ENCODE data around the gene TRPM2. TPM values are rescaled to one million over a fixed set of nuclear protein-coding genes. Genes with fewer than 3 reads are reported as not detected.

The TRPM2 gene
- total RNA-seq, 1 donor from 2014 or later: 1.9 TPM

DNA sequence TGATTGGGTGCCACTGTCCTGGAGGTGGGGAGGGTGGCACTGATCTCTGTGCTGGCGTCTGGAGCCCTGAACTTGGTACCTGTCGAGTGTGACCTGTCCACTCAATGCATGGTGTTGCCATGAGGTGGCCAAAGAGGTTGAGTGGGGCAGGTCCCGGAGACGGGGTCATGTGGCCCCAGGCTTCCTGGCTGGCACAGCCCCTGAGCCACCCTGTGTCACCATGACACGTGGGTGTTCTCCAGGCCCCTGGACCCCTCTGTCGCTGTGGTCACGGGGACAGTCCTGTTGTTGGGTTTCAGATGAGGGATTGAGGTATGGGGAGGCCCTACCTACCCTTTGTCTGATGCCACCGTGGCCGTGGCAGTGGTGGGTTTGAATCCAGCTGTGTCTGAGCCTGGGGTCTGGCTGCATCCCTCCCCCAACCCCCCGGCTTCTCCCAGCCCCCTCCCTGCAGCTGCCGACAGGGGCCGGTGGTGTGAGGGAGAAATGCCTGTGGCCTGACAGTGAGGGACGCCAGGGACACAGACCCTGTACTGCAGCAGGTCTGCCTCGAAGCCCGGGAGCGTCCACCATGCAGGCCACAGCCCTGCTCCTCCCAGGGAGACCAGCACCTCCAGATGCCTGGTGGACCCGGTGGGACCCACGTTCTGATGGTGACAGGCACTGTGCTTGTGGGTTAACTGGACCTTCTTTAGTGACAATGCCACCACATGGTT, 12.0 kb downstream of the TRPM2 start:
- intact Hi-C loops (cut with DNase I): no loop called here
- ATAC-seq (ENCODE audit: poor library complexity) (no peak), DNase-seq (peak; percentile 20)

DNA sequence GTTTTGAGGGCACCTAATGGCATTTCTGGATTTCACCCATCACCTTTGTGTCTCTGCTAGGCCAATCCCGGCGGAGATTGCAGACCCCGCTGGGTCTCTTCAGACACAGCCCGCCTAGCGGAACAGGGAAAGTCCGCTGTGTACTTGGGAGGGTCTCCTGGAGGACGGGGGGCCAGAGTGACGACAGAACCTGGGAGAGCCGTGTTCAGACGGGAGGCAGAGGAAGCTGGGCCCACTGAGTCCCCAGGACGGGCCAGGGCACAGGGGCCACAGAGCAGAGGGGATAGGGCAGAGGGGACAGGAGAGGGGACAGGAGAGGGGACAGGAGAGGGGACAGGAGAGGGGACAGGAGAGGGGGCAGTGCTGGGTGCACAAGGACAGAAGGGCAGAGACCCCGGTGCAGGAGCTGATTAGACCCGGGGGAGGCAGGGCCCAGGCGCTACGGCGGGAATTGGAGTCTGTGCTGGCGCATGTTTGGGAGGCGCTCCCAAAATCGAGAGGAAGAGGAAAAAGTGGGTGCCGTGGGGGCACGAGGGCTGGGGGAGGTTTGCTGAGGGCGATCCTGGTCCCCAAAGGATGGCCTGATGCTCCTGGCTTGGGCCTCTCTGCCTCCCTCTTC, 12.7 kb downstream of the TRPM2 start:
- intact Hi-C loops (cut with DNase I): no loop called here
- ATAC-seq (ENCODE audit: poor library complexity) (no peak), DNase-seq (peak; percentile 19)

GRCh38 chr21:44366586-44367211, 13.3 kb downstream of the TRPM2 start:
- peak; percentile 33 for DNase-seq
- intact Hi-C loops (cut with DNase I): no loop called here

DNA sequence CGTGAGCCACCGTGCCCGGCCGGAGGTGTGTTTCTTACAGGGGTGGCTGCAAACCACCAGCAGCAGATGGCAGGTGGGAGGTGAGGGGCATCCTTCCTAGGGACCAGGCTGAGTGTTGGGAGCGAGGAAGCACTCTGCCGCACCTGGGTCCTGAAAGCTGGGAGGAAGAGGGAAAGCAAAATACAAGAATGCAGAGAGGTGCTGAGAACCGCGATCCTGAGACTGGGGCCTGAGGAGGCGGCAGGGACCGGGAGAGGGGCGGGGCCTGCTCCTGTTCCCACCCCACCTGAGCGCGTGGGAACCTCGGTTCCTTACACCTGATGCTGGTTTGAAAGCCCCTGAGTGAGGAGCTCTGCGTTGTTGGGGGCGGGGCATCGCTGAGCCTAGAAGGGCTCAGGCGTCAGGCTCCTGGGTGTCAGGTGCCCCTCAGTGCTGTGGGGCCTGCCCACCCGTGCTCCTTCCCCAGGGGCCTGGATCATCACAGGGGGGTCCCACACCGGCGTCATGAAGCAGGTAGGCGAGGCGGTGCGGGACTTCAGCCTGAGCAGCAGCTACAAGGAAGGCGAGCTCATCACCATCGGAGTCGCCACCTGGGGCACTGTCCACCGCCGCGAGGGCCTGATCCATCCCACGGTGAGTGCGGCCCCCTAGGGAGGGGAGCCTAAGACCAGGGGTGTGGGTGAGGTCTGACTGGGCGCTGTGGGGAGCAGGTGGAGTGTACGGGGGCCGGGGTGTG, 15.5 kb downstream of the TRPM2 start:
- ATAC-seq (ENCODE audit: poor library complexity) (no peak), DNase-seq (peak; percentile 24)
- intact Hi-C loops (cut with DNase I): no loop called here

More at GRCh38 chr21:44366586-44367211, 13.3 kb downstream of the TRPM2 start:
- no peak for ATAC-seq (ENCODE audit: poor library complexity)

- peak; percentile 15 for ATAC-seq (ENCODE audit: poor library complexity)
- DNase-seq: peak; percentile 32
- intact Hi-C loops (cut with DNase I): no loop called here
These were observed 16.8 kb downstream of the TRPM2 start for GRCh38 chr21:44370027-44370735.

GRCh38 chr21:44370786-44371410, 17.5 kb downstream of the TRPM2 start:
- DNase-seq (no peak), ATAC-seq (ENCODE audit: poor library complexity) (no peak)
- intact Hi-C loops (cut with DNase I): no loop called here

- intact Hi-C loops (cut with DNase I): no loop called here
- DNase-seq: no peak
- ATAC-seq (ENCODE audit: poor library complexity): no peak
These were observed 18.2 kb downstream of the TRPM2 start for GRCh38 chr21:44371596-44371995.

- DNase-seq (no peak), ATAC-seq (ENCODE audit: poor library complexity) (no peak)
- intact Hi-C loops (cut with DNase I): no loop called here
These were observed 19.2 kb downstream of the TRPM2 start for GRCh38 chr21:44372616-44373015.

GRCh38 chr21:44374601-44375280, 21.3 kb downstream of the TRPM2 start:
- intact Hi-C loops (cut with DNase I): no loop called here
- ATAC-seq (ENCODE audit: poor library complexity): no peak
- DNase-seq: no peak

DNA sequence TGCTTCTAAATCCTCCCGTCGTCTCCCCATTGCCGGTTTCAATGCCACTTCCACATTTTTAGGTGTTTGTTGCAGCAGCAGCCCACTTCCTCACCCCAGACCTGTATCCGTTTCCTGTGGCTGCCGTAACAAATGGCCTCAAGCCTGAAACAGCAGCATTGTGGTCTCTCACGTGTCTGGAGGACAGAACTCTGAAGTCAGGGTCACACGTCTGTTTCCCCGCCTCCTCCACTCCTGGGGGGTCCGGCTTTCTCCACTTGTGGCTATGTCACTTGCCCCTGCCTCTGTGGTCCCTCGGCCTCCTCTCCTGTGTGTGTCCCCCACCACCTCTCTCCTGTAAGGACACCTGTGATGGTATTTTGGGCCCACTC, 21.8 kb downstream of the TRPM2 start:
- ATAC-seq (ENCODE audit: poor library complexity) (peak; percentile 22), DNase-seq (no peak)
- intact Hi-C loops (cut with DNase I): no loop called here

GRCh38 chr21:44375761-44376241, 22.4 kb downstream of the TRPM2 start:
- intact Hi-C loops (cut with DNase I): no loop called here
- no peak for ATAC-seq (ENCODE audit: poor library complexity)
- peak; percentile 14 for DNase-seq

- DNase-seq (peak; percentile 19), ATAC-seq (ENCODE audit: poor library complexity) (no peak)
- intact Hi-C loops (cut with DNase I): no loop called here
These were observed 23.2 kb downstream of the TRPM2 start for GRCh38 chr21:44376606-44377005.

DNA sequence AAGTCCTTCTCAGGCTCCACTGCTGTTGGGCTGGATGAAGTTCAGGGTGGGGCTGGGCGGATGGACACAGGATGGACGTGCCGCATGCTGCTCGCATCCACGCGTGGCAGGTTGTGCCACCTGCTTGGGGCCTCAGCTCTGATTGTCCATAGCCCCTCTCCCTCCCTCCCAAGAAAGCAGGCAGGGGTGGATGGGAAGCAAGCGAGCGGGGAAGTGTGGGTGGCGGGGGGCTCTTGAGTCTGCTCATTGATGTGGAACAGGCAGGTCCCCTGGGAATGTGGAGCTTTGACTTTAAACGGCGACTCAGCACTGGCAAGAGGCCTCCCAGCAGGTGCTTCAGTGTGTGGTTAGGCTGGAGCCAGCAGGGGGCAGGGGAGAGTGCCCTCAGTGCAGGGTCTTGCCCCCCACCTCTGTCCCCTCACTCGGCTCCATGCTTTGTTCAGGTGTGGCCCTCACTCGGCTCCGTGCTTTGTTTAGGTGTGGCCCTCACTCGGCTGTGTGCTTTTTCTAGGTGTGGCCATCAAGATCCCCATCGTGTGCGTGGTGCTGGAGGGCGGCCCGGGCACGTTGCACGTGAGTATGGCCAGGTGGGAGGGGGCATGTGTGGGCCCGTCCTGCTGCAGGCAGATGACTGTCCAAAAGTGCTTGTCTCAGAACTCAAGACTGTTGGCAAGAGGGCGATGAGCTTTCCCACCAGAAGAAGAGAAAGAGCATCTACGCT, 23.9 kb downstream of the TRPM2 start:
- intact Hi-C loops (cut with DNase I): no loop called here
- ATAC-seq (ENCODE audit: poor library complexity) (no peak), DNase-seq (peak; percentile 31)

DNA sequence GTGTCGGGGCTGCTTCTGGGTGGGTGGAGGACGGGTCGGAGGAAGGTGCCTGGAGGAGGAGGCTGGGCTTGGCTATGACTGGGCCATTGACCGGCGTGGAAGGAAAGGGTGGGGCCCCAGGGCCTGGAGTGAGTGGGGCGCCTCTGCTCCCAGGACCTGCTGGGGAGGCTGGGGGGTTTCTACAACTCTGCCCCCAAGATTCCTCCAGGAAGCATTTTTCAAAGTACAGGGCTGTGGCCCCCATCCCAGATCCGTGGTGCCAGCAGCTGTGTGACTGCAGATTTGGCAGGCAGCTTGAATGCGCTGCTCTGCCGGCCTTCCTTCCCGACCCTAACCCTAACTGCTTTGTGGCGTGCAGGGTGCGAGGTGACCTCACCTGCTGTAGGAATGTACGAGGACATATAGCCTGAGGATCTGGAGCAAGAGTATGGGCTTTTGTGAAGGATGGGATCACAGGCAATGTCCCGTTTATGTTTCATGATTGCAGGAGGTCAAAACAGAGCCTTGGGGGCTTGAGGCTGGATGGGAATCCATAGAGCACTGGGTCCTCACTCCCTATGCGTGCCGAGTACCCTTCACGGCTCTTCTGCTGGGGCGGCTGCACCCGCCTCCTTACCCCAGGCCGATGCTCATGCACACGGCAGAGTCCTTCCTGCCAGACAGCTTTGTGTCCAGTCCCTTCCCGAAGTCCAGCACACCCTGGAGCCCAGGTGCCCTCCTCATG, 24.7 kb downstream of the TRPM2 start:
- peak; percentile 11 for DNase-seq
- ATAC-seq (ENCODE audit: poor library complexity): no peak
- intact Hi-C loops (cut with DNase I): no loop called here

DNA sequence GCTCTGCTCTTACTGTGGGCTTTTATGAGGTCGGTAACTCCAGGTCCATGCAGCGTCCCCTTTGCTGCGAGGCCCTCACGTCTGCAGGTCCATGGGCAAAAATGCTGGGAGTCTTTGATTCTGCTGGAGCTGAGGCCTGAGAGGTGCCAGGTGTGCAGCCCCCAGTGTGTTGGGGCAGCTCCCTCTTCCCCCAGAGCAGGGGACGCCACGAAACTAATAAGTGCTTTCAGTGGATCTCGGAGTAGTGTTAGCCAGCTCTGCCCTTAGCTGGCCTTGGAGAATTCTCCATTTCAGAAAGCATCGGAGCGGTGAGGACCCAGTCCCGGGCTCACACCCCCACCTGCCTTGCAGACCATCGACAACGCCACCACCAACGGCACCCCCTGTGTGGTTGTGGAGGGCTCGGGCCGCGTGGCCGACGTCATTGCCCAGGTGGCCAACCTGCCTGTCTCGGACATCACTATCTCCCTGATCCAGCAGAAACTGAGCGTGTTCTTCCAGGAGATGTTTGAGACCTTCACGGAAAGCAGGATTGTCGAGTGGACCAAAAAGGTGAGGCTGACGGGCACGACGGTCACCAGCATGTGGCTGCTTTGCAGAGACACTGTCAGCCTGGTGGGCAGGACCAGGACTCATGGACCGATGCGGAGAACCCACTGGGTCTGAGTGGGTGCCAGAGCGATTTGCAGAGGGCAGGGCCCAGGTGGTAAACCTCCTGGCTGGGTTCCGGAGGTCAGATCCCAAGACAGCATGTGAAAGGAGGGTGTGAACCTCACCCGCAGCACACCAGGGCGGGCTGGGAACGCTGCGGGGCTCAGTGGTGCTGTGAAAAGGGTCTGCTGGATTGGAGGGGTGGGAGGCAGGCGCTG, 25.5 kb downstream of the TRPM2 start:
- intact Hi-C loops (cut with DNase I): no loop called here
- DNase-seq: no peak

GRCh38 chr21:44379515-44379848, 26.1 kb downstream of the TRPM2 start:
- DNase-seq (no peak), ATAC-seq (ENCODE audit: poor library complexity) (no peak)
- intact Hi-C loops (cut with DNase I): no loop called here

More for the DNA sequence above, 25.5 kb downstream of the TRPM2 start:
- ATAC-seq (ENCODE audit: poor library complexity): no peak

Measured in Right ventricle myocardium superior (tissue), 1 donor.